PC-3 (cell line): ENCODE measurements around the gene KLHL2. TPM values are rescaled to one million over a fixed set of nuclear protein-coding genes. Genes with fewer than 3 reads are reported as not detected.

Experiments used
- ATAC-seq: fragments of 200-7000 bp; cut with Tn5 transposase; 2 replicates; pipeline ENCODE4 v1.9.1; 2020; ENCODE audit warnings: mild to moderate bottlenecking, moderate library complexity
- BruUV-seq: library from RNA; stranded (reverse); fragments of 400-500 nt; replicated peaks from 2 replicates; lab custom pipeline; 2021; lab: Mats Ljungman, UMichigan
- CTCF ChIA-PET: fragments of 300-600 bp; sonication (Branson Sonifier 250); formaldehyde crosslinking; loops from one replicate; lab custom pipeline; 2022; ENCODE audit warnings: antibody characterized with exemption; lab: Charles Lee
- POLR2A ChIA-PET: fragments of 300-600 bp; sonication (Branson Sonifier 250); formaldehyde crosslinking; loops from one replicate; lab custom pipeline; 2022; ENCODE audit warnings: antibody characterized with exemption; ENCODE audit not compliant: unreplicated experiment; lab: Charles Lee
- DNase-seq: peaks from one replicate; pipeline ENCODE4 v3.0.0-alpha.2; 2015
- H2AFZ ChIP-seq: fragments of 300-600 bp; sonication (generic); 2 replicates; pipeline ENCODE4 v1.6.0; 2016; ENCODE audit warnings: antibody characterized with exemption, low read length
- H3F3A ChIP-seq: fragments of 300-600 bp; sonication (generic); one replicate; pipeline ENCODE4 v1.6.0; 2017; ENCODE audit warnings: antibody characterized with exemption, low read length, control low read depth, mild to moderate bottlenecking; ENCODE audit not compliant: unreplicated experiment
- H3K27ac ChIP-seq: fragments of 300-600 bp; sonication (generic); 2 replicates; pipeline ENCODE4 v1.5.1; 2016; ENCODE audit warnings: mild to moderate bottlenecking, low read length
- H3K27me3 ChIP-seq: fragments of 300-600 bp; sonication (generic); 2 replicates; pipeline ENCODE4 v1.6.1; 2016; ENCODE audit warnings: low read length, mixed read lengths
- H3K36me3 ChIP-seq: fragments of 300-600 bp; sonication (generic); 2 replicates; pipeline ENCODE4 v1.6.1; 2016; ENCODE audit warnings: low read depth, mixed run types, low read length, mixed read lengths
- H3K4me1 ChIP-seq: fragments of 300-600 bp; sonication (generic); 2 replicates; pipeline ENCODE4 v1.5.1; 2016; ENCODE audit warnings: low read length; ENCODE audit not compliant: insufficient read depth
- H3K4me2 ChIP-seq: fragments of 300-600 bp; sonication (generic); 2 replicates; pipeline ENCODE4 v1.6.0; 2016; ENCODE audit warnings: low read length
- H3K4me3 ChIP-seq: fragments of 300-600 bp; sonication (generic); 2 replicates; pipeline ENCODE4 v1.5.1; 2016; ENCODE audit warnings: mild to moderate bottlenecking, low read length, mixed read lengths
- H3K79me2 ChIP-seq: fragments of 300-600 bp; sonication (generic); 2 replicates; pipeline ENCODE4 v1.6.1; 2017; ENCODE audit warnings: low read length, mixed read lengths
- H3K9ac ChIP-seq: fragments of 300-600 bp; sonication (generic); 2 replicates; pipeline ENCODE4 v1.6.0; 2016; ENCODE audit warnings: mild to moderate bottlenecking, low read length
- H3K9me2 ChIP-seq: fragments of 300-600 bp; sonication (generic); replicated peaks from 2 replicates; pipeline ENCODE4 v1.6.1; 2016; ENCODE audit warnings: mixed run types, low read length, mixed read lengths
- H3K9me3 ChIP-seq: fragments of 300-600 bp; sonication (generic); 2 replicates; pipeline ENCODE4 v1.6.1; 2016; ENCODE audit warnings: low read length, mixed read lengths
- H4K20me1 ChIP-seq: fragments of 300-600 bp; sonication (generic); 2 replicates; pipeline ENCODE4 v1.6.1; 2016; ENCODE audit warnings: low read length, mixed read lengths
- CTCF ChIP-seq: fragments of 300-600 bp; sonication (generic); conservative IDR thresholded peaks from 2 replicates; pipeline ENCODE4 v1.5.1; 2017; ENCODE audit warnings: antibody characterized with exemption, low read depth, mild to moderate bottlenecking, low read length
- EZH2 ChIP-seq: fragments of 300-600 bp; sonication (generic); IDR thresholded peaks from one replicate; pipeline ENCODE4 v1.6.1; 2017; ENCODE audit warnings: antibody characterized with exemption, mild to moderate bottlenecking, low read length; ENCODE audit not compliant: unreplicated experiment
- EZH2phosphoT487 ChIP-seq: fragments of 300-600 bp; sonication (generic); IDR thresholded peaks from 2 replicates; pipeline ENCODE4 v1.6.1; 2018; ENCODE audit warnings: mild to moderate bottlenecking, antibody characterized with exemption, low read length, borderline replicate concordance
- intact Hi-C: fragments of 100-400 bp; cut with micrococcal nuclease; formaldehyde crosslinking; loops from 2 replicates; pipeline ENCODE4 v1.9.0; 2023
- total RNA-seq: library from RNA; depleted of rRNA; stranded (reverse); fragments of >200 nt; gene quantifications from 2 replicates; pipeline ENCODE4 v1.2.3, GENCODE V29; 2014

KLHL2 gene
- total RNA-seq, 1 experiment from 2014 or later: 10.0 TPM

GRCh38 chr4:165367040-165367439 lies 159.7 kb downstream of the KLHL2 start:
- BruUV-seq: no TSS peak
- Histone ChIP-seq H4K20me1 (no peaks in the 10 kb centered on the region), H3K9me2 (no peaks in the 10 kb centered on the region), H3K9ac (no peak overlapping the region), H3K79me2 (no peaks in the 10 kb centered on the region), H3F3A (no peaks in the 10 kb centered on the region), H3K4me2 (no peak overlapping the region), H3K27me3 (no peaks in the 10 kb centered on the region), H2AFZ (no peak overlapping the region), H3K4me1 (no peaks in the 10 kb centered on the region), H3K27ac (no peak overlapping the region), H3K36me3 (no peaks in the 10 kb centered on the region), H3K4me3 (no peak overlapping the region), H3K9me3 (no peaks in the 10 kb centered on the region)
- TF ChIP-seq CTCF: no peak
- CTCF ChIA-PET: no interaction called here
- DNase-seq: no peak
- no peak for ATAC-seq
- intact Hi-C loops: no loop called here
- POLR2A ChIA-PET: no interaction called here

- Histone ChIP-seq H3K9ac (no peak overlapping the region), H4K20me1 (no peaks in the 10 kb centered on the region), H3K4me2 (no peak overlapping the region), H3K4me3 (no peak overlapping the region), H3K36me3 (no peaks in the 10 kb centered on the region), H3K9me3 (no peaks in the 10 kb centered on the region), H3K27me3 (no peaks in the 10 kb centered on the region), H2AFZ (no peak overlapping the region), H3F3A (no peaks in the 10 kb centered on the region), H3K27ac (no peak overlapping the region), H3K9me2 (no peaks in the 10 kb centered on the region), H3K4me1 (no peaks in the 10 kb centered on the region), H3K79me2 (no peaks in the 10 kb centered on the region)
- DNase-seq: no peak
- POLR2A ChIA-PET: no interaction called here
- ATAC-seq: no peak
- CTCF ChIA-PET: interaction anchor here (0.6 kb wide), 1 partner anchor 66 kb away, joined by 3 read pairs; no protein-coding TSS in a partner anchor
- intact Hi-C loops: no loop called here
- no TSS peak for BruUV-seq
- TF ChIP-seq EZH2 (no peak), EZH2phosphoT487 (no peak), CTCF (no peak)
Observed at GRCh38 chr4:165368114-165368513, 160.8 kb downstream of the KLHL2 start.

GRCh38 chr4:165368567-165368966 lies 161.2 kb downstream of the KLHL2 start:
- Histone ChIP-seq H3K4me3 (no peak overlapping the region), H3K79me2 (no peaks in the 10 kb centered on the region), H3K27me3 (no peaks in the 10 kb centered on the region), H3K9me2 (no peaks in the 10 kb centered on the region), H3K4me1 (no peaks in the 10 kb centered on the region), H3K4me2 (no peak overlapping the region), H4K20me1 (no peaks in the 10 kb centered on the region), H3K36me3 (no peaks in the 10 kb centered on the region), H3K9ac (no peak overlapping the region), H3K27ac (no peak overlapping the region), H2AFZ (no peak overlapping the region), H3K9me3 (no peaks in the 10 kb centered on the region), H3F3A (no peaks in the 10 kb centered on the region)
- ChIA-PET POLR2A (no interaction called here), CTCF (no interaction called here)
- DNase-seq (no peak), ATAC-seq (no peak)
- TF ChIP-seq EZH2: no peak
- no peak for TF ChIP-seq EZH2phosphoT487
- no peak for TF ChIP-seq CTCF
- intact Hi-C loops: no loop called here
- no TSS peak for BruUV-seq
